Neutrophil (primary cell): ENCODE data around the gene SUGCT.

Source experiments
- H3K27ac ChIP-seq: fragments of 200-600 bp; sonication (generic); 2 replicates; pipeline ENCODE4 v1.5.1; 2016; ENCODE audit warnings: mild to moderate bottlenecking, moderate library complexity
- H3K27me3 ChIP-seq: fragments of 200-600 bp; sonication (generic); 2 replicates; pipeline ENCODE4 v1.6.0; 2016; ENCODE audit warnings: mild to moderate bottlenecking
- H3K36me3 ChIP-seq: fragments of 200-600 bp; sonication (generic); 2 replicates; pipeline ENCODE4 v1.5.1; 2017
- H3K4me1 ChIP-seq, 2 experiments: fragments of 200-600 bp in 1 of 2; sonication (generic) in 1 of 2; 1 replicate in 1 of 2; 2 replicates in 1 of 2; pipeline versions ENCODE4 v1.5.1 to v1.6.1; 2013 to 2016; ENCODE audit warnings: low read depth in 1 of 2, low read length in 1 of 2, mild to moderate bottlenecking in 1 of 2, moderate library complexity in 1 of 2; ENCODE audit not compliant: control insufficient read depth in 1 of 2, insufficient read depth in 1 of 2
- H3K4me3 ChIP-seq, 2 experiments: fragments of 200-600 bp in 1 of 2; sonication (generic) in 1 of 2; 1 replicate in 1 of 2; 2 replicates in 1 of 2; pipeline ENCODE4 v1.5.1; 2013 to 2016; ENCODE audit warnings: low read depth in 1 of 2, low read length in 1 of 2, mild to moderate bottlenecking in 1 of 2, moderate library complexity in 1 of 2
- H3K9me3 ChIP-seq: fragments of 200-600 bp; sonication (generic); 2 replicates; pipeline ENCODE4 v1.5.1; 2016
- TF ChIP-seq, protein P1 (sequence below): fragments of 200-600 bp; sonication (generic); IDR thresholded peaks from 2 replicates; pipeline ENCODE4 v1.5.1; 2016; ENCODE audit warnings: antibody characterized with exemption

Gene SUGCT

DNA sequence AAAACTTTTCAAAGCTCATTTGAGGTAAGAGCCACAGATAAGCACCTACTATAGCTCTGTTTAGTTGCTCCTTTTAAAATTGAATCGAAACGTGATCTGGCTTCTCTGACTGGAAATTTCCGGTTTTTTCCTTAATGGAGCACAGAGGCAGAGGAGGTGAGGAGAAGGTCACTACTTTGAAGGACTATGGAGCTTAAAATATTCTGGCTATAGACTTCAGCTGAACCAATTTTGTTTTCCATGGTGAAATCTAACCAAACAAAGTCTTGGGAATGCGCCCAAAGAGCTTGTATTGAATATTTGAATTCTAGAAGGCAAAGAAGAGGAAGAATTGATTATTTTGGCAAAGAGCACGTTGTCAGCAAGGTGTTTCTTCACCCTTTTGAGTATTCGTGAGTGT lies 711.1 kb downstream of the SUGCT start:
- Histone ChIP-seq H3K4me1 (no peaks in the 10 kb centered on the region), H3K27me3 (no peaks in the 10 kb centered on the region), H3K4me3 (no peak overlapping the region), H3K9me3 (no peaks in the 10 kb centered on the region), H3K27ac (no peak overlapping the region), H3K36me3 (no peaks in the 10 kb centered on the region)
- TF ChIP-seq, protein P1, sequence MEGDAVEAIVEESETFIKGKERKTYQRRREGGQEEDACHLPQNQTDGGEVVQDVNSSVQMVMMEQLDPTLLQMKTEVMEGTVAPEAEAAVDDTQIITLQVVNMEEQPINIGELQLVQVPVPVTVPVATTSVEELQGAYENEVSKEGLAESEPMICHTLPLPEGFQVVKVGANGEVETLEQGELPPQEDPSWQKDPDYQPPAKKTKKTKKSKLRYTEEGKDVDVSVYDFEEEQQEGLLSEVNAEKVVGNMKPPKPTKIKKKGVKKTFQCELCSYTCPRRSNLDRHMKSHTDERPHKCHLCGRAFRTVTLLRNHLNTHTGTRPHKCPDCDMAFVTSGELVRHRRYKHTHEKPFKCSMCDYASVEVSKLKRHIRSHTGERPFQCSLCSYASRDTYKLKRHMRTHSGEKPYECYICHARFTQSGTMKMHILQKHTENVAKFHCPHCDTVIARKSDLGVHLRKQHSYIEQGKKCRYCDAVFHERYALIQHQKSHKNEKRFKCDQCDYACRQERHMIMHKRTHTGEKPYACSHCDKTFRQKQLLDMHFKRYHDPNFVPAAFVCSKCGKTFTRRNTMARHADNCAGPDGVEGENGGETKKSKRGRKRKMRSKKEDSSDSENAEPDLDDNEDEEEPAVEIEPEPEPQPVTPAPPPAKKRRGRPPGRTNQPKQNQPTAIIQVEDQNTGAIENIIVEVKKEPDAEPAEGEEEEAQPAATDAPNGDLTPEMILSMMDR, result no peak

DNA sequence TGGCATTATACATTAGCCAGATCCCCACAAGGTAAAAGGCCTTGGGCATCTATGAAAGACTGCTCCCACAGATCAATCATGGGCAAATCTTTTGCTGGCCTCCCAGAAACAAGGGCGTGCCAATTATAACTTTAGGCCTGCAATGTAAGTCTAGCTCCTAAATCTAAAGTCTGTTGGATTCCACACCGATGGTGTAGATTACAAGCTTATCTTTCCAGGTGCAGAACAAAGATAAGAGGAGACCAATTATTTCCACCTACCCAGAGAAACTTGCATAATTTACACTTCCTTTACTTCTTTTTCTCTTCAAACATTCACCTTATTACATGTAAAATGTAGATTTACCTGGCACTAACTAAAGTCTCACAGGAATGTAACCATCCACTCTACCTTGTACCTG lies 713.1 kb downstream of the SUGCT start:
- no peaks in the 10 kb centered on the region for H3K4me1 ChIP-seq
- H3K36me3 ChIP-seq, result no peaks in the 10 kb centered on the region
- no peak overlapping the region for H3K27ac ChIP-seq
- TF ChIP-seq, protein P1, result no peak
- no peak overlapping the region for H3K4me3 ChIP-seq
- H3K27me3 ChIP-seq, result no peaks in the 10 kb centered on the region
- no peaks in the 10 kb centered on the region for H3K9me3 ChIP-seq

DNA sequence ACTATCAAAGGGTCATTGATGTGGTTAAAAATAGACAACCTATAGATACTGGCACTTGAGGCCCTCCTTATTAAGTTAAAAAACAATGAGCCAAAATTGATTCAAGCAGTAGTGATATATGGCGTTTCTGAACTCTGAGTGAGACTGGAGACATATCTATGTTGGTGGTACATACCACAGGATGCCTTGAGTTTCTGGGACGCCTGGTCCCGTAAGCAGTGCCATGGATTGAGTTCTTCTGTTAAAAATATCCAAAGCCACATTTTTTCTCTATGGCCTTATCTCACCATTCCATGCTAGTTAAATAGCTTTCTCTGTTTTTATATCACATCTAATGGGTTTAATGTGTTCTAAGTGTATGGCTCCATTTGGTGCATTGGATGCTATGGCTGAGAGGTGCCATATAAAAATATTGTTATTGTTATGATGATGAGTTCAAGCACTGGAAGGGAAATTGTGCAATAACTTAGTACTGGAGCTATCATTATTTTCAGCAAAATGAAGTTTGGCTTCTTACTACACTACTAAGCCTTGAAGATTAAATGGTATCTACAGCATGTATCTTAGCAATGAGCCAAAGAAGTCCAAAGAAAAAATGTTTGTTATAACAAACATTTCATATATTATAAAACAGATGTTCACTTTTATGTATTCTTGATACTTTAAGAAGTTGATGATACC lies 713.9 kb downstream of the SUGCT start:
- Histone ChIP-seq H3K27me3 (no peaks in the 10 kb centered on the region), H3K36me3 (no peaks in the 10 kb centered on the region), H3K4me3 (no peak overlapping the region), H3K9me3 (no peaks in the 10 kb centered on the region), H3K27ac (no peak overlapping the region), H3K4me1 (no peaks in the 10 kb centered on the region)
- TF ChIP-seq, protein P1, result no peak

DNA sequence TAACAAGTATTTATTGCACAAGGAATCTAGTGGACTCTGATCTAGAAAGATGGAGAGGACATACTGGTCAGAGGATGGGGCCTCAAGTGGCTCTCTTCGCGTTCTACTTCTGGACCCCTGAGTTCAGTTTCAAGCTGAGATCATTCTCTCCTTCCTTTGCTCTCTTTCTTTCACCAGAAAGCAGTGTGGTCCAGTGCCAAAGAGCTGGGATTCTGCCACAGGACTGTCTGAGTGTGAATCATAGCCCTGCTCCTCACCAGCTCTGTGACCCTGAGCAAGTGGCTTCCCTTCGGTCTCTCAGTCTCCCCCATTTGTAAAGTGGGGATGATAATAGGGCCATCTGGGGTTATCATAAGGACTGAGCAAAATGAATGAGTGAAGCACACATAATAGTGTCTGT lies 715.2 kb downstream of the SUGCT start:
- Histone ChIP-seq H3K27ac (no peak overlapping the region), H3K4me3 (no peak overlapping the region), H3K4me1 (no peaks in the 10 kb centered on the region), H3K27me3 (no peaks in the 10 kb centered on the region), H3K9me3 (no peaks in the 10 kb centered on the region), H3K36me3 (no peaks in the 10 kb centered on the region)
- TF ChIP-seq, protein P1, result no peak

DNA sequence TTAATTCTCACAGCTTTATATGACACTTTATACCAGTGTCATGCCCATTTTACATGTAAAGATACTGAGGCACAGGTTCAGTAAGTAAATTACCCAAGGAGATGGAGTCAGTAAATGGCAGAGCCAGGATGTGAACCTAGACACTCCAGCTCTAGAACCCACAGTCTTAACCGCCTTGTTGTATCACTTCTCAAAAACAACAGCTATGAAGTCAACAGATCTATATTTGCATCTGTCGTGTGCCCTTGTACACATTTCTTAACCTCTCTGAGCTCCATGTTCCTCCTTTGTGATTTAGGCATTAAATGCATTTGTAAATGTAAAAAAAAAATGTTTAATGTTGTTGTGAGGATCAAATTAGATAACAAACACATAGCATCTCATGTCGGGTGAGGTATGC lies 716.2 kb downstream of the SUGCT start:
- TF ChIP-seq, protein P1, result no peak
- H3K36me3 ChIP-seq, result no peaks in the 10 kb centered on the region
- H3K4me1 ChIP-seq, result no peaks in the 10 kb centered on the region
- no peak overlapping the region for H3K27ac ChIP-seq
- H3K9me3 ChIP-seq, result no peaks in the 10 kb centered on the region
- no peak overlapping the region for H3K4me3 ChIP-seq
- no peaks in the 10 kb centered on the region for H3K27me3 ChIP-seq

DNA sequence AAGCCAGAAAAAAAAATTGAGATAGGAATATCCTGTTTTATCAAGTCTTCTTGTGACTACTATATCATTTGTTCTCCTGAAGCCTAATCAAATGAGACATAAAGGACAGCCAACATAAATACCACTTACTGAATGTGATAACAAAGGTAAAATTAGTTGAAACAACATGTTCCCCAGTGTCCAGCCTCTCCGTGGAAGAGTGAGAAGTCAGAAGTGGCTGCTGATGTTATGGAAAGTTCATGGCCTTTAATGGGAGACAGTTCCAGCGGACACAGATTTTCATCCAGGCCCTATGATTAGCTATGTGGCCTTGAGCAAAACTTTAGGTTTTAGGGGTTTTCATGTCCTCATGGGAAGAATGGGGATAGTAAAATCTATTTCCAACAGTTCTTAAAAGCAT lies 724.3 kb downstream of the SUGCT start:
- H3K36me3 ChIP-seq, result no peaks in the 10 kb centered on the region
- no peak overlapping the region for H3K27ac ChIP-seq
- no peaks in the 10 kb centered on the region for H3K9me3 ChIP-seq
- TF ChIP-seq, protein P1, result no peak
- H3K27me3 ChIP-seq, result no peaks in the 10 kb centered on the region
- no peak overlapping the region for H3K4me3 ChIP-seq
- H3K4me1 ChIP-seq, result no peaks in the 10 kb centered on the region
